Brain microvascular endothelial cell (primary cell): ENCODE measurements around the gene SNRPA1.

Source experiments
- DNase-seq: peaks from one replicate; pipeline ENCODE4 v3.0.0-alpha.2; 2020
- H3K27ac ChIP-seq: fragments of 250-450 bp; sonication (Bioruptor Pico); 2 replicates; pipeline ENCODE4 v1.5.1; 2020; ENCODE audit warnings: mild to moderate bottlenecking, moderate library complexity
- H3K27me3 ChIP-seq: fragments of 250-450 bp; sonication (Bioruptor Pico); replicated peaks from 2 replicates; pipeline ENCODE4 v1.5.1; 2020; ENCODE audit warnings: mild to moderate bottlenecking
- H3K36me3 ChIP-seq: fragments of 250-450 bp; sonication (Bioruptor Pico); replicated peaks from 2 replicates; pipeline ENCODE4 v1.5.1; 2020; ENCODE audit warnings: mild to moderate bottlenecking
- H3K4me3 ChIP-seq: 2 replicates; pipeline ENCODE4 v1.5.1; 2011; ENCODE audit warnings: low read depth, mild to moderate bottlenecking, control low read depth, low read length, moderate library complexity
- in situ Hi-C: cut with HindIII; loops from 2 replicates; pipeline ENCODE4 v1.10.0; 2017; ENCODE audit warnings: low sequenced_read_pairs, low pct_ligation_motif_present
- TF ChIP-seq, protein P1 (sequence below): IDR thresholded peaks from 2 replicates; pipeline ENCODE4 v1.5.1; 2011; ENCODE audit warnings: low read depth, mild to moderate bottlenecking, moderate library complexity, low read length, control low read depth, inconsistent platforms; ENCODE audit errors: missing control alignments

The SNRPA1 gene

DNA sequence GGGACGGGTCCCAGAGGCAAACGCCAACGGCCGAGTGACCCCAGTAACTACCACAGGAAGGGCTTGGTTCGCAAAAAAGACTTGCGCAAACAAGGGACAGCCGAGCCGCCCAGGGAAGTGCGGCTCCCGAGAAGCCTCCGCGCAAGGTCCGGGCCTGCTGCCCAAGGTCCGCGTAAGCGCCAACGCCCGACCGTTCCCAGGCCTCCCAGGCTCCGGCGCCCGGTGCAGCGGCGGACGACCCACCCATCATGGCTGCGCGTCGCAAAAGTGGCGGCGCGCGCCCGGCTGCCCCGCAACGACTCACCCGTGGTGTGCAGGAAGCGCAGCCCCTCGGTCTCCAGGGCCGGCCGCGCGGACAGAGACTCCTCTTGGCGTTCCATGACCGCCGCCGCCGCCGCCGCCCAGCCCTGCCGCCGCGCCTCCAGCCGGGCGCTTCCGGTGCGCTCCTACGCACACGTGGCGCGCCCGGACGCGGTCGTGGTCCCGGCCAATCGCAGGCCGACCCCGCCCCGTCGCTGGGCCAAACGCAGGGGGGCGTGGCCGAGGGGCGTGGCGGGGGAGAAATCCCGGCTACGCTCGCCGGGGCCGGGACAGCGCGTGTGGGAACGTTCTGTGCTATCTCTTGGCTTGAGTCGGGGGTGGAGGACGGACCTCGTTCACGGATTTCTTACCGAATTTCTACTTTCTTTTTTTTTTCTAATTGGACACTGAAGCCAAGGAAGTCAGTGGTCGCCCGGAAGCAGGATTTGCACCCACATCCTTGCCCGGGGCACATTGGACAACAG, 17.8 kb downstream of the SNRPA1 start, which contains the start of gene SELENOS:
Gene SELENOS, minus strand, starts transcription at position 448 of the 785 bp plus-strand sequence. Its CDS starts 68 bp downstream, at position 380.
- Histone ChIP-seq H3K36me3 (peaks cover 49% of the 10 kb centered on the region), H3K4me3 (peak within 1 kb of the TSS; percentile 93), H3K27ac (peak within 1 kb of the TSS; percentile 88), H3K27me3 (no peaks in the 10 kb centered on the region)
- DNase-seq: peak; percentile 63
- TF ChIP-seq, protein P1, sequence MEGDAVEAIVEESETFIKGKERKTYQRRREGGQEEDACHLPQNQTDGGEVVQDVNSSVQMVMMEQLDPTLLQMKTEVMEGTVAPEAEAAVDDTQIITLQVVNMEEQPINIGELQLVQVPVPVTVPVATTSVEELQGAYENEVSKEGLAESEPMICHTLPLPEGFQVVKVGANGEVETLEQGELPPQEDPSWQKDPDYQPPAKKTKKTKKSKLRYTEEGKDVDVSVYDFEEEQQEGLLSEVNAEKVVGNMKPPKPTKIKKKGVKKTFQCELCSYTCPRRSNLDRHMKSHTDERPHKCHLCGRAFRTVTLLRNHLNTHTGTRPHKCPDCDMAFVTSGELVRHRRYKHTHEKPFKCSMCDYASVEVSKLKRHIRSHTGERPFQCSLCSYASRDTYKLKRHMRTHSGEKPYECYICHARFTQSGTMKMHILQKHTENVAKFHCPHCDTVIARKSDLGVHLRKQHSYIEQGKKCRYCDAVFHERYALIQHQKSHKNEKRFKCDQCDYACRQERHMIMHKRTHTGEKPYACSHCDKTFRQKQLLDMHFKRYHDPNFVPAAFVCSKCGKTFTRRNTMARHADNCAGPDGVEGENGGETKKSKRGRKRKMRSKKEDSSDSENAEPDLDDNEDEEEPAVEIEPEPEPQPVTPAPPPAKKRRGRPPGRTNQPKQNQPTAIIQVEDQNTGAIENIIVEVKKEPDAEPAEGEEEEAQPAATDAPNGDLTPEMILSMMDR: no peak
- in situ Hi-C loops: no loop called here

DNA sequence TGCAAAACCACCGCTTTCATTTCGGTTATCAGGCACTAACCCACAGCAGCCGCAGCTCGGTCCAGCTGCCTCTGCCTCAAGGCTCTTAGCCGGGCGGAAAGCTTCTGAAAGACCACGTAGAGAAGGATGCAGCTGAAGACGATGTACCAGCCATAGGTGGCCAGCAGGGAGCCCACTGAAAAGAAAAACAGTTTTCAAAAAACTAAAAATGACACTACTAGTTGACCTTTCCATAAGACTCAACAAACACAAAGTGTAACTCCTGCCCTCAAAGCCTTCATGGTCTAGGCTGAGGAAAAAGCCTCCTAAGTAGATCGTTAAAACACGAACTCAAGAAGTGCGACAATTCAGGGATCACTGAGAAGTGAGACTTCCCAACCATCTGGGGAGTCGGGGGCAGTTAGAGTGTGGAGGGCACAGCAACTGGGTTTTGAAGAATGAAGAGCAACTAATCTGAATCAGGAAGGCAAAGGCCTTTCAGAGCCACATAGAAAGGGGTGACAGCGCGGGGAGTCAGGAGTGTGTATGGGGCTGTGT, 18.5 kb downstream of the SNRPA1 start:
- TF ChIP-seq, protein P1: peak; percentile 65
- Histone ChIP-seq H3K27me3 (no peaks in the 10 kb centered on the region), H3K36me3 (peaks cover 50% of the 10 kb centered on the region), H3K4me3 (peak overlapping the region; percentile 93), H3K27ac (peak overlapping the region; percentile 88)
- in situ Hi-C loops: no loop called here
- DNase-seq: peak; percentile 44

DNA sequence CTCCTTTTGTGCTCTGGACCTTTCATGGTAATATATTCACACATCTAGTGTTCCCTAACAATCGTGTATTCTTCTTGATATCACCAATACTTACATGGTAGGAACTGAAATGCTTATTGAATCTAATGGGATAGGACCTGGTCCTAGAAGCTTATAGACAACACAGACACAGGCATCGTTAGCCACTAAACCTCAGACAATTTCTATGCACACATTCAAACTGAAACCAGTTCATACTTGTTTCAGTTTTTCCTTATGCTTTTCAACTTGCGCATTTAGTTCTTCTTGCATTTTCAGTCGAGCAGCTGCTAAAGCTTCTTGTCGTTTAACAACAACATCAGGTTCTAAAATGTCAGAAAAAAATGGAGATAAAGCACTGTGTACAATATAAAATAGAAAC, 20.0 kb downstream of the SNRPA1 start:
- TF ChIP-seq, protein P1: no peak
- no peak for DNase-seq
- Histone ChIP-seq H3K4me3 (no peak overlapping the region), H3K36me3 (peaks cover 56% of the 10 kb centered on the region), H3K27me3 (no peaks in the 10 kb centered on the region), H3K27ac (no peak overlapping the region)
- in situ Hi-C loops: no loop called here

DNA sequence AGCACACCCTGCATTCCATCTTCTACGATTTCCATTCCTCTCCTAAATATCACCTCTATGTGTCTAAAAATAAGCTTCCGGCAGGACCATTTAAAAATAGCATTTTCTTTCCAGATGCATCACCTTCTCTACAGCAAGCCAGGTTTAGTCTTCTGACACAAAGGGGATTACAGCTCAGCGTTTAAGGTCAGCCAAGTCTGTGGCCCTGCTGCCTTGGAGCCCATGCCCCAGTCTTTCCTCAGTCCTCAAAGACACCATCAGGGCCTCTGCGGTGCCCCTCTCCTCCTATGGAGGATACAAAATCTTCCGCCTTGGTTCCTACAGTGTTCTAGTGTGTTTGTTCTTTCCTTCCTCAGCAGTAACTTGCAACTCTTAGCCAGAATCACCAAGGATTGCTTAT, 21.5 kb downstream of the SNRPA1 start:
- Histone ChIP-seq H3K27me3 (no peaks in the 10 kb centered on the region), H3K4me3 (no peak overlapping the region), H3K36me3 (peaks cover 69% of the 10 kb centered on the region), H3K27ac (no peak overlapping the region)
- DNase-seq: no peak
- in situ Hi-C loops: no loop called here
- TF ChIP-seq, protein P1: no peak

DNA sequence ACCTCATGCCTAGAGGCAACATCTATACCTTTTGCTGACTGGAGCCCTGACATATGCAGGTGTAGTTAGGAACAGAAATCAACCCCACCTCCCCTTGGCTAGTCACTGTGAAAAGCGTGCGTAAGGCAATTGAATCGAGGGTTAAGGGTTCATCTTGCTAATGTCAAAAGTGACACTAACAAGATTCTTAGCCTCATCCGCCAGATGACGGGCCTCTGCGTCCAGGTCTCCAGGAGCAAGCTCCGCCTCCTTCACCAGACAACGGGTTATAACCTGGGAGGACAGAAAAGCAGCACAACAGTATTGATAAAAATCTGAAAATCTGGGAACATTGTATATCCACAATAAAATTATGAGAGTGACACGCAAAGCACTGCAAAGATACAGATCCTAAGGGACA, 22.5 kb downstream of the SNRPA1 start:
- no peak for DNase-seq

More for the DNA sequence above, 22.5 kb downstream of the SNRPA1 start:
- Histone ChIP-seq H3K4me3 (no peak overlapping the region), H3K27me3 (no peaks in the 10 kb centered on the region), H3K36me3 (peaks cover 69% of the 10 kb centered on the region), H3K27ac (no peak overlapping the region)
- in situ Hi-C loops: no loop called here
- TF ChIP-seq, protein P1: no peak
